Activated naive CD8-positive, alpha-beta T cell treated with anti-CD3 and anti-CD28 coated beads for 36 hours (primary cell): ENCODE measurements around the gene ZSWIM3. TPM values are rescaled to one million over a fixed set of nuclear protein-coding genes. Genes with fewer than 3 reads are reported as not detected.
"Not testable (repeated sequence)": the region's sequence is repeated elsewhere in the genome, so short reads cannot be mapped to it uniquely, and the experiment has no call there.

Experiments used
- DNase-seq: peaks from one replicate; pipeline ENCODE4 v3.0.0; 2021
- H3K27ac Mint-ChIP-seq: one replicate; pipeline ENCODE4 v1.8.0; 2022; ENCODE audit warnings: mild to moderate bottlenecking, moderate library complexity, mixed read lengths
- H3K27me3 Mint-ChIP-seq: one replicate; pipeline ENCODE4 v1.8.0; 2022; ENCODE audit warnings: mild to moderate bottlenecking, mixed read lengths
- H3K36me3 Mint-ChIP-seq: one replicate; pipeline ENCODE4 v1.8.0; 2021; ENCODE audit warnings: mild to moderate bottlenecking, mixed read lengths
- H3K4me1 Mint-ChIP-seq: one replicate; pipeline ENCODE4 v1.8.0; 2021; ENCODE audit warnings: mixed read lengths
- H3K4me3 Mint-ChIP-seq: one replicate; pipeline ENCODE4 v1.8.0; 2022; ENCODE audit warnings: mild to moderate bottlenecking, moderate library complexity, mixed read lengths
- H3K9me3 Mint-ChIP-seq: one replicate; pipeline ENCODE4 v1.8.0; 2022; ENCODE audit warnings: mixed read lengths
- total RNA-seq, 2 experiments: library from RNA; stranded (reverse); gene quantifications; one replicate each; pipeline ENCODE4 v1.2.3, GENCODE V29; 2021

The ZSWIM3 gene
- total RNA-seq, 2 experiments from 2014 or later, result 3.5 to 3.8 TPM

GRCh38 chr20:45899046-45899835 lies 41.8 kb downstream of the ZSWIM3 start:
- peaks cover under 1% of the 10 kb centered on the region for H3K4me1 Mint-ChIP-seq
- no peak overlapping the region for H3K27ac Mint-ChIP-seq
- no peaks in the 10 kb centered on the region for H3K9me3 Mint-ChIP-seq
- peaks cover 2% of the 10 kb centered on the region for H3K36me3 Mint-ChIP-seq
- H3K27me3 Mint-ChIP-seq, result no peaks in the 10 kb centered on the region
- DNase-seq, result no peak
- H3K4me3 Mint-ChIP-seq, result no peak overlapping the region

- H3K4me1 Mint-ChIP-seq, DNase-seq, H3K27me3 Mint-ChIP-seq, H3K27ac Mint-ChIP-seq, H3K9me3 Mint-ChIP-seq, H3K4me3 Mint-ChIP-seq, H3K36me3 Mint-ChIP-seq: not testable (repeated sequence)
Observed at GRCh38 chr20:45901332-45901731, 43.9 kb downstream of the ZSWIM3 start.

DNA sequence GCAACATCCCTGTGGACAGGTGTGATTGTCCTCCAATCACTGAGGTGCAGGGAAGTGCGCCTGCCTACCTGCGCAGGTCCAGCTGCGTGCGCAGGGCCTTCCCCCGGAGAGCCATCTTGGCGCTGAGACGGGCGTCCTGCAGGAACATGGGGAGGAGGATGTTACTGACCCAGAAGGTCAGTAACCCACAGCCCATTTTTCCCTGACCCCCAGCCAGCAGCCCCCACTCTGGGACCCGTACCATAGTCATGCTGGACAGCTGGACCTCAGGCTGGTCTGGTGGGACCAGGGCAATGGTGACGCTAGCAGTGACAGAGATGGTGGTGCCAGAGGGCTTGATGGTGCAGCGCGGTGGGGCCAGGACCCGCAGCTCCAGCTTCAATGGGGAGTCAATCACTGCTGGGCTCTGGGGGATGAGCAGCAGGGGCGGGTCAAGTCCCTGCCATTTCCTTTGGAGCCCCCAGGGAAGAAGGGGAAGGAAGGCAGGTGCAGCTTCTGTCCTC lies 44.8 kb downstream of the ZSWIM3 start:
- Mint-ChIP-seq H3K27me3 (no peaks in the 10 kb centered on the region), H3K4me3 (no peak overlapping the region), H3K36me3 (no peaks in the 10 kb centered on the region), H3K27ac (no peak overlapping the region), H3K4me1 (no peaks in the 10 kb centered on the region), H3K9me3 (no peaks in the 10 kb centered on the region)
- DNase-seq, result no peak

- no peak for DNase-seq
- H3K9me3 Mint-ChIP-seq, result no peaks in the 10 kb centered on the region
- no peaks in the 10 kb centered on the region for H3K4me1 Mint-ChIP-seq
- H3K27ac Mint-ChIP-seq, result no peak overlapping the region
- H3K27me3 Mint-ChIP-seq, result no peaks in the 10 kb centered on the region
- no peaks in the 10 kb centered on the region for H3K36me3 Mint-ChIP-seq
- H3K4me3 Mint-ChIP-seq, result no peak overlapping the region
Observed at GRCh38 chr20:45904583-45905504, 47.4 kb downstream of the ZSWIM3 start.

GRCh38 chr20:45905505-45906079 lies 48.2 kb downstream of the ZSWIM3 start:
- H3K9me3 Mint-ChIP-seq, result no peaks in the 10 kb centered on the region
- H3K27ac Mint-ChIP-seq, result no peak overlapping the region
- peaks cover 1% of the 10 kb centered on the region for H3K4me1 Mint-ChIP-seq
- H3K4me3 Mint-ChIP-seq, result no peak overlapping the region
- no peaks in the 10 kb centered on the region for H3K36me3 Mint-ChIP-seq
- no peaks in the 10 kb centered on the region for H3K27me3 Mint-ChIP-seq
- DNase-seq, result no peak

- H3K4me3 Mint-ChIP-seq, result no peak overlapping the region
- H3K4me1 Mint-ChIP-seq, result peaks cover 12% of the 10 kb centered on the region
- no peaks in the 10 kb centered on the region for H3K9me3 Mint-ChIP-seq
- no peak overlapping the region for H3K27ac Mint-ChIP-seq
- no peak for DNase-seq
- H3K27me3 Mint-ChIP-seq, result peaks cover 4% of the 10 kb centered on the region
- no peaks in the 10 kb centered on the region for H3K36me3 Mint-ChIP-seq
Observed at GRCh38 chr20:45907219-45907948, 50.0 kb downstream of the ZSWIM3 start.

DNA sequence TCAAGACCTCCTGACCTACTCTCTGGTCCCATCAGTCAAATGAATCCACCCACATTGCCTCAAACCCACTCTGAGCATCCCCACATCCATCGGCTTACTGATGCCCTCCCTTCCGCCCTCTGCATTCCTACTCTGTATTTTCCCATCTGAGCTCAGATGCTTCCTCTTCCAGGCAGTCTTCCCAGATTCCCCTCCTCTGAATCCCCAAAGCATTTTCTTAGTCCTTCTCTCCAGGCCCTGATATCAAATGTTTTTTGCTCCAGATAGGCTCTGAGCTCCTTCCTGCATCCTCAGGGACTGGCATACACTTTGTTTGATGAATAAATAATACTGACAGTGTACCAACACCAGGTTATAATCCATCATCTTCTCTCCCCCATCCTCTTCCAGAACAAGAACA lies 50.7 kb downstream of the ZSWIM3 start:
- Mint-ChIP-seq H3K9me3 (no peaks in the 10 kb centered on the region), H3K27ac (no peak overlapping the region), H3K4me3 (no peak overlapping the region), H3K27me3 (peaks cover 8% of the 10 kb centered on the region), H3K36me3 (no peaks in the 10 kb centered on the region), H3K4me1 (peaks cover 14% of the 10 kb centered on the region)
- DNase-seq, result no peak

DNA sequence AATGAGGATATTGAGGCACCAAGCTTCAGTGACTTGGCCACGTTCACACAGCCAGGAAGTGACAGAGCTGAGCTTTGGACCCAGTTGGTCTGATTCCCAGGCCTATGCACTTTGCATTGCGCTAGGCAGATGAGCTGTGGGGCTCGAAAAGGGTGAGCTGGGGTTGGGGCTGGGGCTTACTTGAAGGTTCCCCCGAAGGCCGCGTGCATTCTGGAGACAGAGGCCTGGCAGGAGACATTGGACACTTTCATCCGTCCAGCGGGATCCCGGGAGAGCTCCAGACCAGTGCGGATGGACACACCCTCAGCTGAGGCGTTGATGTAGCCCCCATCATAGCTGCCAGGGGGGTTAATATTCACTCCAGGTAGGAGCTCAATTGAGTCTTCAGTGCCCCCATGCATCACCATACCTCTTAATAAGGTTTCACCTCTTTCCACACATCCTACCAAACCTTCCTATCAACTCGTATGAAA lies 52.0 kb downstream of the ZSWIM3 start:
- Mint-ChIP-seq H3K4me3 (no peak overlapping the region), H3K4me1 (peaks cover 14% of the 10 kb centered on the region), H3K27me3 (peaks cover 13% of the 10 kb centered on the region), H3K36me3 (no peaks in the 10 kb centered on the region), H3K27ac (no peak overlapping the region), H3K9me3 (no peaks in the 10 kb centered on the region)
- DNase-seq, result no peak

DNA sequence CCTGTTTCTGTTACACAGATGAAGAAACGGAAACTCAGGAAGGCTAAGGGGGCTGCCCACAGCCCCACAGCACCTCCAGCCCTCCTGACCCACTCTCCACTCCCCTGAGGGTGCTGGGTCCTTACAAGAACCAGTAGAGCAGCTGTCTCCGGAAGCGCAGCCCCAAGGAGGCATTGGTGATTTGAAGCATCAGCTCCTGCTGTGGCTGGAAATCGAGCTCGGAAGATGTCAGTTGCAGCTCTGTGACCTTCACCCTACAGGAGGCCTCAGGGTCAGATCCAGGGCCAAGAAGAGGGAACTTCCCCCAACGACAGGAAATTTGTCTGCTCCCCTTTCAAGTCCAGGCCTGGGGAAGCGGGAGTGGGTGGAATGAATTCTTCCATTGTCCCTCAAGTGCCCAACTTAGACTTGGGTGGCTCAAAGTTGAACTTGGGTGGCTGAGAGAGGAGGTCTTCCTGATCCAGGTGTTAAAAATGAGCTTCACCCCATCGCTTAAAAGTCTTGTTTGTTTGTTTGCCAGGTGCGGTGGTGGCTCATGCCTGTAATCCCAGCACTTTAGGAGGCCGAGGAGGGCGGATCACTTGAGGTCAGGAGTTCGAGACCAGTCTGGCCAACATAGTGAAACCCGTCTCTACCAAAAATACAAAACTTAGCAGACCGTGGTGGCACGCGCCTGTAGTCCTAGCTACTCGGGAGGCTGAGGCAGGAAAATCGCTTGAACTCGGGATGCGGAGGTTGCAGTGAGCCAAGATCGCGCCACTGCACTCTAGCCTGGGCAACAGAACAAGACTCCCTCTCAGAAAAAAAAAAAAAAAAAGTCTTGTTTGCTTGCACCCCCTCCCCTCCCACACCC lies 52.6 kb downstream of the ZSWIM3 start:
- DNase-seq, result no peak
- Mint-ChIP-seq H3K4me3 (peak overlapping the region; percentile 70), H3K27ac (peak overlapping the region; percentile 59), H3K9me3 (no peaks in the 10 kb centered on the region), H3K36me3 (no peaks in the 10 kb centered on the region), H3K4me1 (peaks cover 14% of the 10 kb centered on the region), H3K27me3 (peaks cover 16% of the 10 kb centered on the region)

DNA sequence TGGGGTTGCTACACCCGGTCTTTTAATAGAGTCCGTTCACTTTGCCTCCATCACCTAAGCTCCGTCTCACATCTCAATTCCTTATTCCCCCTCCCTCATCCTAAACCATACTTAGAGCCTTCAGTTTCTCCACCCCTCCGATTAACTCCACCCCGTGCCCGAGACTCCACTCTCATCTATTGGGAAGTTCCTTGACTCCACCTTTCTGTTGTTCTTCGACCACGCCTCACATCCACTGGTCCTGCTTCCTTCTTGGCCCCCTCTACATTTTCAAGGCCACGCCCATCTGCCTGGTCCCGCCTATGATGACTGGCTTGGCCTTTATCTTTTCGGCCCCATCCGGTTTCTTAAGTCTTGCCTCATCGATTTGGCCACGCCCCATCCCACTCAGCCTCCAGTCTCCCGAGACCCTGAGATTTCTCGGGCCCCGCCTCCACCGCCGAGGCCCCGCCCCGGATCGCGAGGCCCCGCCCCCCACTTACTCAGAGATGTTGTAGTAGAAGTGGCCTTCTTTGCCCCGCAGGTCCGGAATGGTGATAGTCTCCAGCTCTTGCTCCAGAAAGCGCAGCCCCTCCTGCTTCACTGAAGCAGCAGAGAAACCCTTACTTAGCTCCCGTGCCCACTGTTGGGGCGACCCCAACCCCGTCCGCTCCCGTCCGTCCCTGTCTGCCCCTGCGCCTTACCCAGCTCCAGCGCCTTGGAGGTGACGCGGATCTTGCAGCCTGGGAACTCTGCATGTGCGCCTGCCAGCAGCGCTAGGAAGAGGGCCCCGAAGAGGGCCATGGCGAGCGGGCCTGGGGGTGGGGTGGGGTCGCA lies 53.5 kb downstream of the ZSWIM3 start:
- H3K27ac Mint-ChIP-seq, result peak overlapping the region; percentile 59
- peak; percentile 96 for DNase-seq
- peak overlapping the region; percentile 70 for H3K4me3 Mint-ChIP-seq
- H3K36me3 Mint-ChIP-seq, result no peaks in the 10 kb centered on the region
- H3K9me3 Mint-ChIP-seq, result no peaks in the 10 kb centered on the region
- H3K4me1 Mint-ChIP-seq, result peaks cover 14% of the 10 kb centered on the region
- peaks cover 17% of the 10 kb centered on the region for H3K27me3 Mint-ChIP-seq

GRCh38 chr20:45911486-45912343 lies 54.3 kb downstream of the ZSWIM3 start, which contains the start of gene PLTP:
Gene PLTP, minus strand, starts transcription at chr20:45912155. Its CDS starts 703 bp downstream, at chr20:45911452.
- DNase-seq, result peak; percentile 59
- H3K4me1 Mint-ChIP-seq, result peaks cover 14% of the 10 kb centered on the region
- H3K27me3 Mint-ChIP-seq, result peaks cover 20% of the 10 kb centered on the region
- H3K4me3 Mint-ChIP-seq, result peak within 1 kb of the TSS; percentile 70
- peak within 1 kb of the TSS; percentile 58 for H3K27ac Mint-ChIP-seq
- no peaks in the 10 kb centered on the region for H3K36me3 Mint-ChIP-seq
- no peaks in the 10 kb centered on the region for H3K9me3 Mint-ChIP-seq

DNA sequence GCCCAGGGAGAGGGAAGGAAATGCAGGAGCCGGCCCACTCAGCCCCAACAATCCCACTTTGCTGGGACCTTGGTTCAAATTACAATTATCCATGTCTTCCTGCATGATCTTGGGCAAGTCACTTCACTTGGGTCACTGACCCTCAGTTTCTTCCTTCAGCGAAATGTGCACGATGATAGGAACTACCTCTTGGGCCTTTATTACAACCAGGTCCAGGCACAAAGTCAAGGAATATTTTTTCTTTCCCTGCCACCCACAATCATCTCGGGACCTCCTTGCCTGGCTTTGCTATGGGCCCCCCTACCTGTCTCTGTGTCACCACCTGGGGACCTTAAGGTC lies 54.9 kb downstream of the ZSWIM3 start:
- Mint-ChIP-seq H3K4me3 (peak overlapping the region; percentile 14), H3K36me3 (no peaks in the 10 kb centered on the region), H3K4me1 (peaks cover 14% of the 10 kb centered on the region), H3K27ac (no peak overlapping the region), H3K27me3 (peaks cover 20% of the 10 kb centered on the region), H3K9me3 (no peaks in the 10 kb centered on the region)
- no peak for DNase-seq
